ENCODE data around the gene MTX1.

- TF ChIP-seq, protein P1, sequence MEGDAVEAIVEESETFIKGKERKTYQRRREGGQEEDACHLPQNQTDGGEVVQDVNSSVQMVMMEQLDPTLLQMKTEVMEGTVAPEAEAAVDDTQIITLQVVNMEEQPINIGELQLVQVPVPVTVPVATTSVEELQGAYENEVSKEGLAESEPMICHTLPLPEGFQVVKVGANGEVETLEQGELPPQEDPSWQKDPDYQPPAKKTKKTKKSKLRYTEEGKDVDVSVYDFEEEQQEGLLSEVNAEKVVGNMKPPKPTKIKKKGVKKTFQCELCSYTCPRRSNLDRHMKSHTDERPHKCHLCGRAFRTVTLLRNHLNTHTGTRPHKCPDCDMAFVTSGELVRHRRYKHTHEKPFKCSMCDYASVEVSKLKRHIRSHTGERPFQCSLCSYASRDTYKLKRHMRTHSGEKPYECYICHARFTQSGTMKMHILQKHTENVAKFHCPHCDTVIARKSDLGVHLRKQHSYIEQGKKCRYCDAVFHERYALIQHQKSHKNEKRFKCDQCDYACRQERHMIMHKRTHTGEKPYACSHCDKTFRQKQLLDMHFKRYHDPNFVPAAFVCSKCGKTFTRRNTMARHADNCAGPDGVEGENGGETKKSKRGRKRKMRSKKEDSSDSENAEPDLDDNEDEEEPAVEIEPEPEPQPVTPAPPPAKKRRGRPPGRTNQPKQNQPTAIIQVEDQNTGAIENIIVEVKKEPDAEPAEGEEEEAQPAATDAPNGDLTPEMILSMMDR (conservative IDR thresholded peaks at IDR 0.05; ENCODE audit: low read depth, low read length), result no peak
- TF ChIP-seq NFE2L2 (IDR thresholded peaks at IDR 0.05; ENCODE audit: low read depth, low read length), result no peak
- TF ChIP-seq POLR2A (IDR thresholded peaks at IDR 0.05; ENCODE audit: low read depth, low read length), result no peak
- no peak for TF ChIP-seq RFX5 (IDR thresholded peaks at IDR 0.05; ENCODE audit: low read depth, low read length)
- TF ChIP-seq USF2 (IDR thresholded peaks at IDR 0.05; ENCODE audit: low read depth, low read length), result no peak
- no peak for TF ChIP-seq RCOR1 (IDR thresholded peaks at IDR 0.05; ENCODE audit: insufficient replicate concordance, low read length)
- no peak for TF ChIP-seq CEBPB (IDR thresholded peaks at IDR 0.05; ENCODE audit: low read depth, low read length)
- no peak for TF ChIP-seq MAFK (IDR thresholded peaks at IDR 0.05; ENCODE audit: low read depth, low read length)
- TF ChIP-seq FOS (IDR thresholded peaks at IDR 0.05; ENCODE audit: low read depth, low read length), result no peak
- TF ChIP-seq MXI1 (IDR thresholded peaks at IDR 0.05; ENCODE audit: borderline replicate concordance, low read depth, low read length), result no peak
- TF ChIP-seq BHLHE40 (IDR thresholded peaks at IDR 0.05; ENCODE audit: low read depth, low read length), result no peak
- TF ChIP-seq MAZ (IDR thresholded peaks at IDR 0.05; ENCODE audit: borderline replicate concordance, low read depth, low read length), result no peak
- TF ChIP-seq RAD21 (IDR thresholded peaks at IDR 0.05; ENCODE audit: low read length), result no peak
- TF ChIP-seq, protein P2, sequence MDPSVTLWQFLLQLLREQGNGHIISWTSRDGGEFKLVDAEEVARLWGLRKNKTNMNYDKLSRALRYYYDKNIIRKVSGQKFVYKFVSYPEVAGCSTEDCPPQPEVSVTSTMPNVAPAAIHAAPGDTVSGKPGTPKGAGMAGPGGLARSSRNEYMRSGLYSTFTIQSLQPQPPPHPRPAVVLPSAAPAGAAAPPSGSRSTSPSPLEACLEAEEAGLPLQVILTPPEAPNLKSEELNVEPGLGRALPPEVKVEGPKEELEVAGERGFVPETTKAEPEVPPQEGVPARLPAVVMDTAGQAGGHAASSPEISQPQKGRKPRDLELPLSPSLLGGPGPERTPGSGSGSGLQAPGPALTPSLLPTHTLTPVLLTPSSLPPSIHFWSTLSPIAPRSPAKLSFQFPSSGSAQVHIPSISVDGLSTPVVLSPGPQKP (IDR thresholded peaks at IDR 0.05; ENCODE audit: borderline replicate concordance, low read depth, low read length), result no peak
Observed at GRCh38 chr1:155254228-155254713, 45.8 kb downstream of the MTX1 start.
